Activated CD8-positive, alpha-beta T cell treated with anti-CD3 and anti-CD28 coated beads, Interleukin-2, amount 10 ng/mL, durations not matched to agents 7 days and 5 days (primary cell): Measurements from ENCODE around the gene MAP1LC3B. TPM values are rescaled to one million over a fixed set of nuclear protein-coding genes. Genes with fewer than 3 reads are reported as not detected.

ENCODE experiments used
- ATAC-seq: fragments of 150-1000 bp; cut with Tn5 transposase; one replicate; pipeline ENCODE4 v1.10.0; 2021; ENCODE audit warnings: moderate library complexity
- CTCF ChIA-PET: fragments of 350-600 bp; sonication (Branson Sonifier 250); formaldehyde crosslinking; loops from one replicate; lab custom pipeline; 2021; ENCODE audit warnings: antibody characterized with exemption; lab: Charles Lee
- POLR2A ChIA-PET: fragments of 350-600 bp; sonication (Branson Sonifier 250); formaldehyde crosslinking; loops from one replicate; lab custom pipeline; 2021; ENCODE audit warnings: antibody characterized with exemption; lab: Charles Lee
- DNase-seq: peaks from one replicate; pipeline ENCODE4 v3.0.0-alpha.2; 2020
- H3K27ac Mint-ChIP-seq: one replicate; pipeline ENCODE4 v1.8.0; 2021; ENCODE audit warnings: mild to moderate bottlenecking, mixed read lengths
- H3K27me3 Mint-ChIP-seq: one replicate; pipeline ENCODE4 v1.8.0; 2021; ENCODE audit warnings: low read depth, mixed read lengths
- H3K36me3 Mint-ChIP-seq: one replicate; pipeline ENCODE4 v1.8.0; 2021; ENCODE audit warnings: low read depth, mixed read lengths
- H3K4me1 Mint-ChIP-seq: one replicate; pipeline ENCODE4 v1.8.0; 2021; ENCODE audit warnings: low read depth, mixed read lengths
- H3K4me3 Mint-ChIP-seq: one replicate; pipeline ENCODE4 v1.8.0; 2021; ENCODE audit warnings: mild to moderate bottlenecking, mixed read lengths
- H3K9me3 Mint-ChIP-seq: one replicate; pipeline ENCODE4 v1.8.0; 2022; ENCODE audit warnings: mixed read lengths; ENCODE audit not compliant: insufficient read depth
- total RNA-seq, 2 experiments: library from RNA; stranded (reverse); gene quantifications; one replicate each; pipeline ENCODE4 v1.2.3, GENCODE V29; 2021

Gene MAP1LC3B
- total RNA-seq, 2 experiments from 2014 or later, result 40.2 to 45.3 TPM

DNA sequence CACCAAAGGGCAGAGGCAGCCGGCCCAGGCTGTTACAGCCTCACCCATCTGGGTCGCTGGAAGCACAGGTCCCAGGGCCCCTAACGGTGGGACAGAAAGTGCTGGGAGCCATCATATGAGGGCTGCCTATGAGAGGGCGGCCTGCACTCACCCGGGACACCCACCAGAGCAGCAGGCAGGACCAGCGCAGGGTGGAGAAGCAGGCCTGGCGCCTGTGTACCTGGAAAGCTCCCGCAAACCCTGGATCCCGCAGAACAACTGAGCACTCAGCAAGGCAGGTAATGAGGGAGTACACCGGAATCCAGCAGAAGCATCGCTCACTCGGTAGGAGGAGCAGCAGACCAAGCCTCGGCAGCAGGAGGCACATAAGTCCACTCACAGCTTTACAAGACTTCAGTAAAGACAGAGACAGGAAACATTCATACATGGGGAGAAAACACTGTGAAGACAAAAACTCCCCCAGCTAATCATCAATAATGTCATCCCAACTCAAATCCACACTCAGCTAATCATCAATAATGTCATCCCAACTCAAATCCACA, 43.4 kb upstream of the MAP1LC3B start:
- POLR2A ChIA-PET, result no interaction called here
- DNase-seq (no peak), ATAC-seq (no peak)
- Mint-ChIP-seq H3K9me3 (no peaks in the 10 kb centered on the region), H3K27ac (no peak overlapping the region), H3K36me3 (peaks cover 16% of the 10 kb centered on the region), H3K4me1 (peaks cover 15% of the 10 kb centered on the region), H3K27me3 (no peaks in the 10 kb centered on the region), H3K4me3 (no peak overlapping the region)
- CTCF ChIA-PET, result interaction anchor here (1.6 kb wide), 1 partner anchor 286 kb away, joined by 4 read pairs; no protein-coding TSS in a partner anchor

GRCh38 chr16:87350031-87350430, 42.1 kb upstream of the MAP1LC3B start:
- Mint-ChIP-seq H3K4me3 (no peak overlapping the region), H3K27me3 (no peaks in the 10 kb centered on the region), H3K27ac (no peak overlapping the region), H3K36me3 (peaks cover 13% of the 10 kb centered on the region), H3K9me3 (no peaks in the 10 kb centered on the region), H3K4me1 (peaks cover 8% of the 10 kb centered on the region)
- POLR2A ChIA-PET, result no interaction called here
- no peak for DNase-seq
- ATAC-seq, result no peak
- CTCF ChIA-PET, result no interaction called here

- ChIA-PET POLR2A (no interaction called here), CTCF (no interaction called here)
- Mint-ChIP-seq H3K36me3 (peaks cover 7% of the 10 kb centered on the region), H3K4me1 (peaks cover 2% of the 10 kb centered on the region), H3K9me3 (no peaks in the 10 kb centered on the region), H3K4me3 (no peak overlapping the region), H3K27me3 (no peaks in the 10 kb centered on the region), H3K27ac (no peak overlapping the region)
- DNase-seq (no peak), ATAC-seq (no peak)
Measured at GRCh38 chr16:87350681-87351319, 41.3 kb upstream of the MAP1LC3B start.

DNA sequence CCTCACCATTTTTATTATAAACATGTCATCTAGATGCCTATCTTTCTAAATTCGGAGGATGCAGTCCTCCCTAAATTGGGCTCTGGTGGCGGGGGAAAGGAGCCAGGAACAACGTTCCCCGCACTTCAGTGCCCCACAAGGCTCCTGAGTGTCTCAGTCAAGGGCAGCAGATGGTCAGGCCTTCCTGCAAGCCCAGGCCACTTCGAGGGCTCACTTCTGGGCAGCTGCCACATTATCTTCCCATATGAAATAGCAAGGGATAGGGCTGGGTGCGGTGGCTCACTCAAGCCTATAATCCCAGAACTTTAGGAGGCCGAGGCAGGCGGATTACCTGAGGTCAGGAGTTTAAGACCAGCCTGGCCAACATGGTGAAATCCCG, 40.8 kb upstream of the MAP1LC3B start:
- Mint-ChIP-seq H3K9me3 (no peaks in the 10 kb centered on the region), H3K4me1 (no peaks in the 10 kb centered on the region), H3K4me3 (no peak overlapping the region), H3K27me3 (no peaks in the 10 kb centered on the region), H3K36me3 (peaks cover 7% of the 10 kb centered on the region), H3K27ac (no peak overlapping the region)
- POLR2A ChIA-PET, result no interaction called here
- ATAC-seq (no peak), DNase-seq (no peak)
- CTCF ChIA-PET, result no interaction called here

GRCh38 chr16:87352818-87353217, 39.3 kb upstream of the MAP1LC3B start:
- H3K27ac Mint-ChIP-seq, result no peak overlapping the region
- no peak for DNase-seq
- H3K9me3 Mint-ChIP-seq, result no peaks in the 10 kb centered on the region

DNA sequence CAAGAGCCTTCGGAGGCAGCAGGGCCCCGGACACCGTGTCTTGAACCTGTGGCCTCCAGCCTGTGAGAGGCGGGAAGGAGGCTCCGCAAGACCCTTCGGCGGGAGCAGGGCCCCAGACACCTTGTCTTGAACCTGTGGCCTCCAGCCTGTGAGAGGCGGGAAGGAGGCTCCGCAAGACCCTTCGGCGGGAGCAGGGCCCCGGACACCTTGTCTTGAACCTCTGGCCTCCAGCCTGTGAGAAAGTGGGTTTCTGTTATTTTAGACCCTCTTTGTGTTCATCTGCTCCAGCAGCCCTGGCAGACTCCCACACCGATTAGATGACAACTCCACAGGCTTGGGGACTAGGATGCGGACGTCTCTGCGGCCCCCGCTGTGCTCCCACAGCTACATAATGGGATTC, 38.5 kb upstream of the MAP1LC3B start:
- no peaks in the 10 kb centered on the region for H3K4me1 Mint-ChIP-seq
- no peak for ATAC-seq
- no peaks in the 10 kb centered on the region for H3K9me3 Mint-ChIP-seq
- CTCF ChIA-PET, result no interaction called here
- H3K27me3 Mint-ChIP-seq, result no peaks in the 10 kb centered on the region
- H3K4me3 Mint-ChIP-seq, result no peak overlapping the region
- no peak overlapping the region for H3K27ac Mint-ChIP-seq
- DNase-seq, result no peak
- POLR2A ChIA-PET, result no interaction called here
- peaks cover 12% of the 10 kb centered on the region for H3K36me3 Mint-ChIP-seq

More at GRCh38 chr16:87352818-87353217, 39.3 kb upstream of the MAP1LC3B start:
- Mint-ChIP-seq H3K36me3 (peaks cover 7% of the 10 kb centered on the region), H3K4me3 (no peak overlapping the region), H3K4me1 (no peaks in the 10 kb centered on the region), H3K27me3 (no peaks in the 10 kb centered on the region)
- ATAC-seq, result no peak
- ChIA-PET POLR2A (no interaction called here), CTCF (no interaction called here)

DNA sequence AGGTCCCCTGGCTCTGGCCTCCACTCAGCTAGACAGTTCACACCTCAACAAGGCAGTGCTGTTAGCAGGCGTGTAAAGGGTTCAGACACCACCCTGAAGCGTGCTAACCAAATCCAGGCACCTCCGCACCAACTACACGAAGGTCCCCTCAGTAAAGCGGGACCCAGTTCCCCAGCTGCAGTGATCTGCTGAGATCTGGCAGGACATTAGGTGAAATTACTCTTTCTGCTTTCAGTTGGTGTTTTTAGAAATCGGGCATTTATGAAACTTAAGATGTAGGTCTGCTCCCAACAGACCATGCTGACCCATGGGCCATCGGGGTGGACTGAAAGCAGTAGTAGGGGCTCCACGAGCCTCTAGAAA, 35.7 kb upstream of the MAP1LC3B start:
- H3K4me3 Mint-ChIP-seq, result no peak overlapping the region
- no peaks in the 10 kb centered on the region for H3K9me3 Mint-ChIP-seq
- DNase-seq (no peak), ATAC-seq (no peak)
- CTCF ChIA-PET, result no interaction called here
- POLR2A ChIA-PET, result no interaction called here
- H3K27me3 Mint-ChIP-seq, result no peaks in the 10 kb centered on the region
- H3K36me3 Mint-ChIP-seq, result peaks cover 13% of the 10 kb centered on the region
- peaks cover 2% of the 10 kb centered on the region for H3K4me1 Mint-ChIP-seq
- H3K27ac Mint-ChIP-seq, result peak overlapping the region; percentile 43

DNA sequence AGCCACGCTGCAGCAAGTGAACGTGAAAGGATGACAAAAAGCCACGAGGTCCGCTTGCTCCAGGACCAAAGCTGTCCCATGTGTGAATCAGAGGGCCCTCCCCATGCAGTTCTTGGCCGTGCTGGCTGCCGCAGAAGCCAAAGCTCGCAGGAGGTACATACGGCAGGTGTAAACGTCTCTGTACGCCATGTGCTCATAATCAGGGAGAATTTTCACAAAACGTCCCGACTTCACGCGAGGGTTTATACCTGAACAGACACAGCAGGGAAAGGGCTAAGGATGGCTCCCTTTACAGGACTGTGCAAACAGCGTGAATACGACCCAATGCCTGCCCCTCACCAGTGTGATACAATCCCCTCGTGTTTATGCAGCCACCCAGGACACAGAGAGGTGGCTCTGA, 33.9 kb upstream of the MAP1LC3B start:
- H3K36me3 Mint-ChIP-seq, result peaks cover 15% of the 10 kb centered on the region
- POLR2A ChIA-PET, result interaction anchor here (0.7 kb wide), 1 partner anchor 14 kb away, joined by 7 read pairs; no protein-coding TSS in a partner anchor
- CTCF ChIA-PET, result no interaction called here
- no peak overlapping the region for H3K27ac Mint-ChIP-seq
- peaks cover 2% of the 10 kb centered on the region for H3K4me1 Mint-ChIP-seq
- no peak for DNase-seq
- H3K4me3 Mint-ChIP-seq, result no peak overlapping the region
- ATAC-seq, result no peak
- H3K9me3 Mint-ChIP-seq, result no peaks in the 10 kb centered on the region
- H3K27me3 Mint-ChIP-seq, result no peaks in the 10 kb centered on the region

DNA sequence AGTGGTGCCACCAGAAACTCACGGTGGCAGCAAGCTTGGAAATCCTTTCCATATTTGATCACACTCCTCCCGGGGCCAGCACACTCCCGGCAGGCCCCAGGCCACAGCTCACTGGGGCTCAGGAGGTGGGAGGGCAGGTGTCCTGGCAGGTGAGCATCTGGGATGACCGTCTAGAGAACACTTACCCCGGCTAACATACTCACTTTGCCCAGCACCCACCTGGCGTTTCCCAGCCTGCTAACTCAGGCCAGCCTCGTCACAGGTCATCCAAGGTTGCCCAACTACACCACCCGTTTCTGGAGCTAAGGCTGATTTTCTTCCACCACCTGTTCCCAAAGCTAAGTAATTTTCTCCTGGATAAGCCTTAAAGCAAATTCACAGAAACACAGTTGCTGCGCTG, 33.4 kb upstream of the MAP1LC3B start:
- no peaks in the 10 kb centered on the region for H3K9me3 Mint-ChIP-seq
- H3K4me3 Mint-ChIP-seq, result no peak overlapping the region
- H3K4me1 Mint-ChIP-seq, result peaks cover 4% of the 10 kb centered on the region
- no peak for ATAC-seq
- POLR2A ChIA-PET, result no interaction called here
- peaks cover 15% of the 10 kb centered on the region for H3K36me3 Mint-ChIP-seq
- no peak for DNase-seq
- CTCF ChIA-PET, result interaction anchor here (0.9 kb wide), 1 partner anchor 13 kb away, joined by 3 read pairs; no protein-coding TSS in a partner anchor
- H3K27me3 Mint-ChIP-seq, result no peaks in the 10 kb centered on the region
- H3K27ac Mint-ChIP-seq, result no peak overlapping the region

GRCh38 chr16:87359121-87359520, 33.0 kb upstream of the MAP1LC3B start:
- ChIA-PET POLR2A (no interaction called here), CTCF (interaction anchor here (0.9 kb wide), 1 partner anchor 14 kb away, joined by 3 read pairs; no protein-coding TSS in a partner anchor)
- H3K4me1 Mint-ChIP-seq, result peaks cover 7% of the 10 kb centered on the region
- H3K36me3 Mint-ChIP-seq, result peaks cover 15% of the 10 kb centered on the region
- no peak overlapping the region for H3K27ac Mint-ChIP-seq
- no peaks in the 10 kb centered on the region for H3K9me3 Mint-ChIP-seq
- no peaks in the 10 kb centered on the region for H3K27me3 Mint-ChIP-seq
- ATAC-seq (no peak), DNase-seq (no peak)
- no peak overlapping the region for H3K4me3 Mint-ChIP-seq

DNA sequence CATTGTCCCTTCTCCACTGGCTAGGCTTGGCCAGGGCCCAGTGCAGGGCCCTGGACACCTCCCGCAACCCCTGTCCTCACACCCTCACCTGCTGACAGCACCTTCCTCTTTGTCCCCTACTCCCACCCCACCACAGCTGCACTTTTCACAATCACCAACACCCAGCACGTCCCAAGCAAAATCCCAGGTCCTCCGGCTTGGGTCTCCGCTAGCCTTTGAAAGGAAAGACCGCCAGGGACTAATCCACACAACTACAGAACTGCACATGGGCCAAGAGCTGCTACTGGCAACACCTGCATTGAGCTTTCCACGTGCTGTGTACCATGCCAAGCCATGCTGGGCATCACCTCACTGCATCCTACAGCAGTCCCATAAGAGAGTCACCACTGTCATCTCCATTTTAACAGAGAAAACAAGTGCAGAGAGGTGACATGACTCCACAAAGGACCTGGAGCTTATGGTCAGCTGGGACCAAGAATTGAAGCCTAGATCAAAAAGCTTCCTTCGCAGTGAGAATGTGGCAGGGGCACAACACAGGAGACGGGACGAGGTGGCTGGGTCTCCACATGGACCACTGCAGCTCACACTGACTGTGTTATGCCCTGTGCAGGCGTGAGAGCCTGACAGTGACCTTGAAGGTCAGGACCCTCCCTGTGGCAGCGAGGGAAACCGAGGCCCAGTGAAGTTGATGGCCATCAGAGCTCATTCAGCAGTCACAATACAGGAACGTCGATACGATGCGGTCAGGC, 31.1 kb upstream of the MAP1LC3B start:
- H3K27ac Mint-ChIP-seq, result no peak overlapping the region
- H3K9me3 Mint-ChIP-seq, result no peaks in the 10 kb centered on the region
- H3K27me3 Mint-ChIP-seq, result no peaks in the 10 kb centered on the region
- H3K4me3 Mint-ChIP-seq, result no peak overlapping the region
- H3K4me1 Mint-ChIP-seq, result peaks cover 18% of the 10 kb centered on the region
- DNase-seq, result no peak
- ChIA-PET POLR2A (no interaction called here), CTCF (interaction anchor here (0.8 kb wide), 1 partner anchor 36 kb away, joined by 3 read pairs; no protein-coding TSS in a partner anchor)
- peaks cover 18% of the 10 kb centered on the region for H3K36me3 Mint-ChIP-seq
- ATAC-seq, result no peak

DNA sequence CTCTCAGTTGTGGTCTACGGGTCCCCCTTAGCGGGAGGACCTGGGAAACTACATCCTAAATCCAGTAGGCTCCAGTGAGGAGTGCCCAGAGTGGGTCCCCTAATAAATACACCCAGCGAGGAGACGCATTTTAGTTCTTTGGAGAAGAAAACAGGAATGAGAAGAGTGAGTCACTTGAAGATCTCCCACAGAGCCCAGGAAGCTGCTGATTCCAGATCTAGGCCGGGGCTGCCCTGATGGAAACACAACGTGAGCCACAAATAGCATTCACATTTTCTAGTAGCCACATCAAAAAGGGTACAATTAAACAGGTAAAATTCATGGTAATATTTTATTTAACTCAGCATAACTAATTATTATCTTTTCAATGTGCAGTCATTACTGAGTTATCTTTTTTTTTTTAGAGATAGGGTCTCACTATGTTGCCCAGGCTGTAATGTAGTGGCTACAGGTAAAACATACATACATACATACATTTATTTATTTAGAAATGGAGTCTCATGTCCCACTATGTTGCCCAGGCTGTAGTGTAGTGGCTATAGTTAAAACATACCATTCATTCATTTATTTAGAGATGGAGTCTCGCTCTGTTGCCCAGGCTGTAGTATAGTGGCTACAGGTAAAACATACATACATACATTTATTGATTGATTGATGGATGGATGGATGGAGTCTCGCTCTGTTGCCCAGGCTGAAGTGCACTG, 30.1 kb upstream of the MAP1LC3B start:
- H3K4me1 Mint-ChIP-seq, result peaks cover 18% of the 10 kb centered on the region
- CTCF ChIA-PET, result no interaction called here
- H3K4me3 Mint-ChIP-seq, result no peak overlapping the region
- peaks cover 18% of the 10 kb centered on the region for H3K36me3 Mint-ChIP-seq
- no peak for DNase-seq
- POLR2A ChIA-PET, result no interaction called here
- no peak for ATAC-seq
- H3K27me3 Mint-ChIP-seq, result no peaks in the 10 kb centered on the region
- no peak overlapping the region for H3K27ac Mint-ChIP-seq
- no peaks in the 10 kb centered on the region for H3K9me3 Mint-ChIP-seq
